Endothelial cell of umbilical vein (primary cell): Measurements from ENCODE around the gene FAM219B. TPM values are rescaled to one million over a fixed set of nuclear protein-coding genes. Genes with fewer than 3 reads are reported as not detected.

Experiments
- BruUV-seq: library from RNA; stranded (reverse); fragments of 400-500 nt; replicated peaks from 2 replicates; lab custom pipeline; 2021; lab: Mats Ljungman, UMichigan
- CTCF ChIA-PET: fragments of 300-600, 350-600 bp; sonication (Branson Sonifier 250); formaldehyde crosslinking; loops from one replicate; lab custom pipeline; 2021; ENCODE audit warnings: antibody characterized with exemption, inconsistent platforms; lab: Charles Lee
- POLR2A ChIA-PET: fragments of 300-600, 350-600 bp; sonication (Branson Sonifier 250); formaldehyde crosslinking; loops from one replicate; lab custom pipeline; 2021; ENCODE audit warnings: antibody characterized with exemption, inconsistent platforms; lab: Charles Lee
- DNase-seq: peaks from one replicate; pipeline ENCODE4 v3.0.0-alpha.2; 2011; ENCODE audit warnings: low read depth, low spot score
- FAIRE-seq: peaks from 2 replicates; lab custom pipeline; 2011; peaks lifted over from hg19 to GRCh38; lab: Jason Lieb, UNC
- H2AFZ ChIP-seq: 2 replicates; pipeline ENCODE4 v1.6.0; 2012; ENCODE audit warnings: low read depth, low read length, control low read depth, inconsistent platforms
- H3K27ac ChIP-seq: 2 replicates; pipeline ENCODE4 v1.5.1; 2011; ENCODE audit warnings: low read depth, mild to moderate bottlenecking, control low read depth, low read length, moderate library complexity; ENCODE audit not compliant: insufficient read depth
- H3K27me3 ChIP-seq, 2 experiments: 2 replicates each; pipeline versions ENCODE4 v1.6.0 to v1.6.1; 2011; ENCODE audit warnings: low read length in 2 of 2, mixed read lengths in 1 of 2; ENCODE audit not compliant: control insufficient read depth in 2 of 2, insufficient read depth in 2 of 2
- H3K36me3 ChIP-seq, 2 experiments: 2 replicates in 1 of 2; 3 replicates in 1 of 2; pipeline ENCODE4 v1.5.1; 2011; ENCODE audit warnings: low read length in 2 of 2, mild to moderate bottlenecking in 1 of 2, moderate library complexity in 1 of 2; ENCODE audit not compliant: control insufficient read depth in 2 of 2, insufficient read depth in 2 of 2; ENCODE audit errors: extremely low read depth in 1 of 2
- H3K4me1 ChIP-seq: 3 replicates; pipeline ENCODE4 v1.5.1; 2011; ENCODE audit warnings: mild to moderate bottlenecking, low read length; ENCODE audit not compliant: control insufficient read depth, insufficient read depth; ENCODE audit errors: extremely low read depth
- H3K4me2 ChIP-seq: 2 replicates; pipeline ENCODE4 v1.6.1; 2011; ENCODE audit warnings: low read length, control low read depth, mixed read lengths; ENCODE audit not compliant: insufficient read depth
- H3K4me3 ChIP-seq, 3 experiments: fragments of 200-600 bp in 1 of 3; sonication (generic), shearing (Covaris generic) in 1 of 3; replicated peaks in 1 of 3; 2 replicates each; pipeline ENCODE4 v1.5.1; 2011 to 2016; ENCODE audit warnings: control low read depth in 3 of 3, low read length in 3 of 3, mild to moderate bottlenecking in 2 of 3, inconsistent platforms in 1 of 3, low read depth in 1 of 3, moderate library complexity in 1 of 3; ENCODE audit not compliant: insufficient read depth in 1 of 3
- H3K79me2 ChIP-seq: 2 replicates; pipeline ENCODE4 v1.6.0; 2012; ENCODE audit warnings: low read length, inconsistent platforms; ENCODE audit not compliant: control insufficient read depth, insufficient read depth
- H3K9ac ChIP-seq: replicated peaks from 2 replicates; pipeline ENCODE3; 2011; ENCODE audit warnings: low read length, control low read depth; ENCODE audit not compliant: insufficient read depth; ENCODE audit errors: extremely low read depth
- H3K9me1 ChIP-seq: replicated peaks from 3 replicates; pipeline ENCODE4 v1.6.0; 2011; ENCODE audit warnings: mild to moderate bottlenecking, low read length; ENCODE audit not compliant: control insufficient read depth, insufficient read depth; ENCODE audit errors: extremely low read depth
- H3K9me3 ChIP-seq: replicated peaks from 2 replicates; pipeline ENCODE4 v1.5.1; 2012; ENCODE audit warnings: low read length, inconsistent platforms; ENCODE audit not compliant: control insufficient read depth, insufficient read depth
- H4K20me1 ChIP-seq: replicated peaks from 2 replicates; pipeline ENCODE3; 2011; ENCODE audit warnings: mild to moderate bottlenecking, low read length; ENCODE audit not compliant: control insufficient read depth, insufficient read depth; ENCODE audit errors: extremely low read depth
- CTCF ChIP-seq, 2 donors: IDR thresholded peaks; 1 replicate in 1 of 2; 2 replicates in 1 of 2; pipeline ENCODE4 v1.5.1; 2011; ENCODE audit warnings: low read length in 2 of 2, mild to moderate bottlenecking in 2 of 2, moderate library complexity in 2 of 2, control low read depth in 1 of 2, inconsistent platforms in 1 of 2, low read depth in 1 of 2; ENCODE audit not compliant: insufficient read depth in 1 of 2; ENCODE audit errors: extremely low read depth in 1 of 2
- EZH2 ChIP-seq: IDR thresholded peaks from 2 replicates; pipeline ENCODE4 v1.6.1; 2012; ENCODE audit warnings: borderline replicate concordance, low read depth, mild to moderate bottlenecking, moderate library complexity, low read length, inconsistent platforms; ENCODE audit not compliant: severe bottlenecking
- FOS ChIP-seq: IDR thresholded peaks from 2 replicates; pipeline ENCODE4 v1.6.1; 2011; ENCODE audit warnings: mild to moderate bottlenecking, low read length, moderate library complexity, borderline replicate concordance; ENCODE audit not compliant: insufficient read depth
- GATA2 ChIP-seq: IDR thresholded peaks from 2 replicates; pipeline ENCODE4 v1.7.0; 2011; ENCODE audit warnings: low read depth, mild to moderate bottlenecking, moderate library complexity, mixed read lengths, low read length; ENCODE audit not compliant: insufficient read length, insufficient read depth
- JUN ChIP-seq: IDR thresholded peaks from 2 replicates; pipeline ENCODE4 v1.6.1; 2011; ENCODE audit warnings: borderline replicate concordance, low read depth; ENCODE audit not compliant: insufficient read length, insufficient read depth
- MYC ChIP-seq: IDR thresholded peaks from one replicate; pipeline ENCODE4 v1.6.1; 2011; ENCODE audit warnings: mild to moderate bottlenecking, low read depth, low read length
- POLR2A ChIP-seq: IDR thresholded peaks from 2 replicates; pipeline ENCODE4 v1.6.1; 2012; ENCODE audit warnings: low read depth, mild to moderate bottlenecking, control low read depth, low read length
- POLR2AphosphoS5 ChIP-seq: IDR thresholded peaks from 2 replicates; pipeline ENCODE4 v1.6.1; 2012; ENCODE audit warnings: low read depth, mild to moderate bottlenecking, control low read depth, low read length, moderate library complexity; ENCODE audit not compliant: insufficient read depth
- dilution Hi-C: fragments of 300-500 bp; cut with MboI; formaldehyde crosslinking; loops from one replicate; pipeline ENCODE4 v1.15.0; 2019; ENCODE audit warnings: low sequenced_read_pairs; ENCODE audit not compliant: extremely low pct_ligation_motif_present
- intact Hi-C: fragments of 100-400 bp; cut with micrococcal nuclease; formaldehyde crosslinking; loops from one replicate; pipeline ENCODE4 v1.10.0; 2022
- polyA plus RNA-seq, 4 experiments: library from polyadenylated mRNA; depleted of rRNA in 3 of 4; stranded (reverse) in 3 of 4; unstranded in 1 of 4; fragments of >200 nt; gene quantifications; 2 replicates each; pipeline versions ENCODE4 v1.2.1 to v1.2.3, GENCODE V29; 2011 to 2012; ENCODE audit warnings: missing spikeins in 1 of 4
- total RNA-seq: library from RNA; stranded (reverse); gene quantifications from 2 replicates; pipeline ENCODE4 v1.2.3, GENCODE V29; 2021

The FAM219B gene
- total and polyA plus RNA-seq, 2 donors (not counting 3 experiments of a cell fraction or from before 2014, with no cell fraction given): 57.7 to 73.0 TPM

GRCh38 chr15:74866090-74866489, 40.6 kb downstream of the FAM219B start:
- POLR2A ChIA-PET: no interaction called here
- Histone ChIP-seq H4K20me1 (no peaks in the 10 kb centered on the region), H3K27me3 (no peaks in the 10 kb centered on the region), H3K9me1 (no peaks in the 10 kb centered on the region), H3K79me2 (peaks cover 52% of the 10 kb centered on the region), H3K4me1 (peaks cover 36% of the 10 kb centered on the region), H3K27ac (no peak overlapping the region), H3K4me3 (no peak overlapping the region), H3K36me3 (no peaks in the 10 kb centered on the region), H2AFZ (no peak overlapping the region), H3K9ac (no peak overlapping the region), H3K4me2 (no peak overlapping the region), H3K9me3 (no peaks in the 10 kb centered on the region)
- TF ChIP-seq MYC (no peak), POLR2A (no peak), JUN (no peak), GATA2 (no peak), POLR2AphosphoS5 (no peak), FOS (no peak), CTCF (IDR thresholded peaks at IDR 0.05; ENCODE audit: extremely low read depth in 1 of 2, insufficient read depth in 1 of 2, low read depth in 1 of 2, low read length in 2 of 2) (no peak), EZH2 (no peak)
- DNase-seq: no peak
- no TSS peak for BruUV-seq
- intact Hi-C loops (no loop called here), dilution Hi-C loops (no loop called here)
- FAIRE-seq: no peak
- CTCF ChIA-PET: interaction anchor here (6.4 kb wide), 1 partner anchor 35 kb away, joined by 54 read pairs; no protein-coding TSS in a partner anchor
